ENCODE data around the gene BAHCC1. TPM values are rescaled to one million over a fixed set of nuclear protein-coding genes. Genes with fewer than 3 reads are reported as not detected.

The BAHCC1 gene
- polyA plus RNA-seq = 10 to 100 TPM in 2 of 4 donors, 1 to 10 TPM in 2; 2.2 to 26.9 (median 9.8) TPM
- long read RNA-seq, donor 1 = 0 reads
- long read RNA-seq, donor 2, partial matches to known transcripts = 5 of 6 reads
- long read RNA-seq, donor 2, other reads (novel, unspliced or antisense) = 0 of 6 reads
- long read RNA-seq, donor 3, partial matches to known transcripts = 20 of 25 reads
- long read RNA-seq, donor 3, other reads (novel, unspliced or antisense) = 0 of 25 reads
- long read RNA-seq, donor 4 = 0 reads
- long read RNA-seq, donor 5, partial matches to known transcripts = 0 of 2 reads
- long read RNA-seq, donor 5, other reads (novel, unspliced or antisense) = 0 of 2 reads
- long read RNA-seq, donor 6, partial matches to known transcripts = 12 of 13 reads
- long read RNA-seq, donor 6, other reads (novel, unspliced or antisense) = 0 of 13 reads
- long read RNA-seq, donor 7, partial matches to known transcripts = 0 of 2 reads
- long read RNA-seq, donor 7, other reads (novel, unspliced or antisense) = 0 of 2 reads
- long read RNA-seq, donor 8 = 0 reads
- long read RNA-seq, donor 9 = 0 reads
- long read RNA-seq, donor 10, partial matches to known transcripts = 5,542 of 6,402 reads
- long read RNA-seq, donor 10, other reads (novel, unspliced or antisense) = 856 of 6,402 reads

DNA sequence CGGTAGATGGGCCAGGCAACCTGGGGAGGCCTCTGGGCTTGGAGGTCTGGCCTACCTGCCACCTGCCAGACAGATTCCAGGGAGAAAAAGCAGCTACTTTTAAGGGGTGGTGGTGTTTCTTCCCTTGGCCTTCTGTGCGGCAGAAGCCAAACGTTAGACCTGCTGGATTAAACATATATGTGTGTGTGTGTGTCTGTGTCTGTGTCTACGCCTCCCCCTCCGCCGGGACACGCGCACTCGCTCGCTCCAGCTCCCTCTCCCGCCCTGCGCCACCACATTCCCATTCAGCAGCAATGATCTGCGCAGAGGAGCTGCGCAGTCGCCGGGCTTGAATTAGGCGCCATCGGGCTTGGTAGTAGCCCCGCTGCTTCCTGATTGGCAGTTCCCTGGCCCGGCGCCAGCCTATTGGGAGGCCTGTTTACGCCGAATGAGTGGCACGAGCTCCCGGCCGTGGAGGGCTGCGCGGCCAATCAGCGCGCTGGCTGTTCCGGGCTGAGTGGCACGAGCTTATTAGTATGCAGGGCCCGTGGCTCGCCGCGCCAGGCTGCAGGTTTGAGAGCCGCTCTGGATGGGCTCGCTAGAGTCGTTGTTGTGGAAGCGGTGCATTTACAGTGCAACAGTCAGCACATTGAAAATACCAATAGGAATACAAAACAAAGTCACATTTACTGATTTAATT lies at the start of gene BAHCC1:
Gene BAHCC1 (plus strand): TSS at position 537 of the 679 bp plus-strand sequence. CDS start 4,283 bp downstream, outside the sequence.
- H3K36me3 ChIP-seq (ENCODE audit: control insufficient read depth in 3 of 3, insufficient read depth in 2 of 3, low read depth in 1 of 3, low read length in 3 of 3) = peaks cover 0 to 19% (median 0%) of the 10 kb centered on the region in 3 donors
- 1 to 2% (median 1%) methylated on average over 39 to 40 of the region's 40 CpGs for WGBS, 3 donors
- no peaks in the 10 kb centered on the region for H3K9me3 ChIP-seq (ENCODE audit: control insufficient read depth in 2 of 2, insufficient read depth in 1 of 2, low read depth in 1 of 2, low read length in 1 of 2)
- no peak for FAIRE-seq
- peak within 1 kb of the TSS; percentile 57 to 87 (median 78) for H3K4me3 ChIP-seq (ENCODE audit: low read depth in 1 of 3, low read length in 3 of 3)
- H3K4me1 ChIP-seq (ENCODE audit: control insufficient read depth in 3 of 3, insufficient read depth in 2 of 3, low read depth in 1 of 3, low read length in 2 of 3) = peaks cover 0 to 37% (median 8%) of the 10 kb centered on the region in 3 donors
- H3K27me3 ChIP-seq (ENCODE audit: control insufficient read depth in 3 of 3, insufficient read depth in 3 of 3, low read length in 3 of 3) = peaks cover 0 to 3% (median 0%) of the 10 kb centered on the region in 3 donors
- H3K27ac ChIP-seq (ENCODE audit: low read depth in 1 of 3, low read length in 2 of 3) = peak within 1 kb of the TSS; percentile 80 to 90 (median 88)
- DNase-seq = peak; percentile 100

DNA sequence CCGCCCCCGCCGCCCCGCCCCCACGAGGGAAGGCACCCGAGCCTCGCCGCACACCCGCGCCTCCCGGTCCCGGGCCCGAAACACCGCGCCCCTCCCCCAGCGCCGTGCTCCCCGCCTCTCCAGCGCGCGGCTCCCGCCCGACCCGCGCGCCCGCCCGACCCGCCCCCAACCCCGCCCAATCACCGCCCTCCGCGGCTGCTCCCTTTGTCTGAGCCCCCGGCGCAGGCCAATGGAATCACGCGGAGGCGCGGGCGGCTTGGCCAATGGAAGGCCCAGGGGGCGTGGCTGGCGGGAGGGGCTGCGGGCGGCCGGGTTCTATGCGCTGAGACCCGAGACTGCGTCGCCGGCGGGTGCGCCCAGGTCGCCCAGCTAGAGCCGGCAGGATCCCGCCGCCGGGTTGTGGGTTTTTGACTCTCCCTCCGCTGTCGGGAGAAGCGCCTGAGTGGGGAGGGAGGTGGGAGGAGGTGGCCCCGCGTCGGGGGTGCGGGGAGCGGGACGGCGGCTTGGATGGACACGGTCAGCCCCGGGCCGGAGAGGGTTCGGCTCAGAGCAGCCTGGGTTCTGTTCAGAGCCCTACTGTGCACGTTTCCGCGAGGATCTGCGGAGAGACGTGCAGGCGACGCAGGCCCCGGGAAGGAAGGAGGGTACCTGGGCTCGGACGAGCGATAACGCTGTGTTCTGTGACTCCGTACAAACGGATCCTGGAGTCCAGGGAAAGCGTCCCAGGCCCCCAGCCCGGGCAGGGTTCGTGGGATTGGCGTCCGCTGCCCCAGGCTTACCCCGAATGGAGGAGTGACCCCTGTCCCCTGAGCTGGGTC lies 49.0 kb upstream of the BAHCC1 start:
- no peaks in the 10 kb centered on the region for H3K9me3 ChIP-seq (ENCODE audit: control insufficient read depth in 2 of 2, insufficient read depth in 1 of 2, low read depth in 1 of 2, low read length in 1 of 2)
- H3K4me1 ChIP-seq (ENCODE audit: control insufficient read depth in 3 of 3, insufficient read depth in 2 of 3, low read depth in 1 of 3, low read length in 2 of 3) = peaks cover 0 to 18% (median 3%) of the 10 kb centered on the region in 3 donors
- WGBS, 3 donors = 2 to 4% (median 3%) methylated on average over 68 to 91 of the region's 91 CpGs
- FAIRE-seq = no peak
- H3K4me3 ChIP-seq (ENCODE audit: low read depth in 1 of 3, low read length in 3 of 3) = peak overlapping the region; percentile 68 to 93 (median 69)
- H3K27me3 ChIP-seq (ENCODE audit: control insufficient read depth in 3 of 3, insufficient read depth in 3 of 3, low read length in 3 of 3) = peaks cover 0 to 3% (median 0%) of the 10 kb centered on the region in 3 donors
- peak overlapping the region; percentile 61 to 95 (median 83) for H3K27ac ChIP-seq (ENCODE audit: low read depth in 1 of 3, low read length in 2 of 3)
- DNase-seq = peak; percentile 98 to 99
- peaks cover 0 to 15% (median 0%) of the 10 kb centered on the region in 3 donors for H3K36me3 ChIP-seq (ENCODE audit: control insufficient read depth in 3 of 3, insufficient read depth in 2 of 3, low read depth in 1 of 3, low read length in 3 of 3)

DNA sequence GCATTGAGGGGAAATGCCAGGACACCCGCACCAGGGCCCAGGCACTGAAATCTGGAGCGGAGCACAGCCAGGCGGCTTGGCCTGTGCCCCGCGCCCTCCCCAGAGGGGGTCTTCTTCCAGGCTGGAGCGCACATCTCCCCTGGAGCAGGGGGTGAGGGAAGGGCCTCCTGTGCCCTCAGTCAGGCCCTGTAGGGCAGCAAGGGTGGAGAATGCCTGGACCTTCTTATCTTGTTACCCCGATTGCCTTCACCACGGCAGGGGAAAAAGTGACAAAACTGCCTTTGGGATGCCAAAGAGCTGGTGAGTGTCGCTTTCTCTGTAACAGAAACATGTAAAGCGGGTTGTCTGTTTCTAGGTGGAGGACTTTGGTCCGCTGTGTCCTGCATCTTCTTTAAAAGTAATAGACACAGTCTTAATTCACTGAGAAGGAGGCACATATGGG lies 48.3 kb upstream of the BAHCC1 start:
- H3K36me3 ChIP-seq (ENCODE audit: control insufficient read depth in 3 of 3, insufficient read depth in 2 of 3, low read depth in 1 of 3, low read length in 3 of 3) = peaks cover 0 to 15% (median 0%) of the 10 kb centered on the region in 3 donors
- H3K27me3 ChIP-seq (ENCODE audit: control insufficient read depth in 3 of 3, insufficient read depth in 3 of 3, low read length in 3 of 3) = peaks cover 0 to 3% (median 0%) of the 10 kb centered on the region in 3 donors
- H3K27ac ChIP-seq (ENCODE audit: low read depth in 1 of 3, low read length in 2 of 3) = peak overlapping the region in 1 of 3 donors; percentile 83
- FAIRE-seq (no peak), DNase-seq (peak in 1 of 2 donors; percentile 41)
- WGBS, 3 donors = 45 to 70% (median 59%) methylated on average over 11 of the region's 11 CpGs
- no peaks in the 10 kb centered on the region for H3K9me3 ChIP-seq (ENCODE audit: control insufficient read depth in 2 of 2, insufficient read depth in 1 of 2, low read depth in 1 of 2, low read length in 1 of 2)
- peak overlapping the region in 2 of 3 donors; percentile 48 to 93 for H3K4me3 ChIP-seq (ENCODE audit: low read depth in 1 of 3, low read length in 3 of 3)
- H3K4me1 ChIP-seq (ENCODE audit: control insufficient read depth in 3 of 3, insufficient read depth in 2 of 3, low read depth in 1 of 3, low read length in 2 of 3) = peaks cover 0 to 18% (median 3%) of the 10 kb centered on the region in 3 donors

DNA sequence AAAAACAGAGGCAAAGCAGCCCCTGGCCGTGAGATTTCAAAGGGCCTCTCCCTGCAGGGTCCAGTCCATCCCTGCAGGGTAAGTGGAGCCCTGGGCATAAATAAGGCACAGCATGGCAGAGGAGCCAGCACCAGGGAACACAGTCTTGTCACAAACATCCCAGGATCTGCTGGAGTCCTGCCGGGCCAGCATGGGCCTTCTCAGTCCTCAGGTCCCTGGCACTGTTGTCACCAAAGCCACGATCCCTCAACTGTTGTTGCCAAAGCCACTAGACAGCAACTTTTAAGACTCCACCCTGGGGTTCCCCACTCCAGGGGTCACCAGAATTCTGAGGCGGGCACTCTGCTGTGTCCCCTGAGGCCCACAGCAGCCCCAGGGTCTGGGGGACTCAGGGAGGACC lies 47.8 kb upstream of the BAHCC1 start:
- FAIRE-seq = no peak
- H3K4me1 ChIP-seq (ENCODE audit: control insufficient read depth in 3 of 3, insufficient read depth in 2 of 3, low read depth in 1 of 3, low read length in 2 of 3) = peaks cover 0 to 15% (median 3%) of the 10 kb centered on the region in 3 donors
- WGBS, 3 donors = 74 to 79% (median 78%) methylated on average over 4 of the region's 4 CpGs
- H3K9me3 ChIP-seq (ENCODE audit: control insufficient read depth in 2 of 2, insufficient read depth in 1 of 2, low read depth in 1 of 2, low read length in 1 of 2) = no peaks in the 10 kb centered on the region
- no peak overlapping the region for H3K4me3 ChIP-seq (ENCODE audit: low read depth in 1 of 3, low read length in 3 of 3)
- H3K36me3 ChIP-seq (ENCODE audit: control insufficient read depth in 3 of 3, insufficient read depth in 2 of 3, low read depth in 1 of 3, low read length in 3 of 3) = peaks cover 0 to 15% (median 0%) of the 10 kb centered on the region in 3 donors
- no peak for DNase-seq
- H3K27ac ChIP-seq (ENCODE audit: low read depth in 1 of 3, low read length in 2 of 3) = no peak overlapping the region
- peaks cover 0 to 3% (median 0%) of the 10 kb centered on the region in 3 donors for H3K27me3 ChIP-seq (ENCODE audit: control insufficient read depth in 3 of 3, insufficient read depth in 3 of 3, low read length in 3 of 3)

DNA sequence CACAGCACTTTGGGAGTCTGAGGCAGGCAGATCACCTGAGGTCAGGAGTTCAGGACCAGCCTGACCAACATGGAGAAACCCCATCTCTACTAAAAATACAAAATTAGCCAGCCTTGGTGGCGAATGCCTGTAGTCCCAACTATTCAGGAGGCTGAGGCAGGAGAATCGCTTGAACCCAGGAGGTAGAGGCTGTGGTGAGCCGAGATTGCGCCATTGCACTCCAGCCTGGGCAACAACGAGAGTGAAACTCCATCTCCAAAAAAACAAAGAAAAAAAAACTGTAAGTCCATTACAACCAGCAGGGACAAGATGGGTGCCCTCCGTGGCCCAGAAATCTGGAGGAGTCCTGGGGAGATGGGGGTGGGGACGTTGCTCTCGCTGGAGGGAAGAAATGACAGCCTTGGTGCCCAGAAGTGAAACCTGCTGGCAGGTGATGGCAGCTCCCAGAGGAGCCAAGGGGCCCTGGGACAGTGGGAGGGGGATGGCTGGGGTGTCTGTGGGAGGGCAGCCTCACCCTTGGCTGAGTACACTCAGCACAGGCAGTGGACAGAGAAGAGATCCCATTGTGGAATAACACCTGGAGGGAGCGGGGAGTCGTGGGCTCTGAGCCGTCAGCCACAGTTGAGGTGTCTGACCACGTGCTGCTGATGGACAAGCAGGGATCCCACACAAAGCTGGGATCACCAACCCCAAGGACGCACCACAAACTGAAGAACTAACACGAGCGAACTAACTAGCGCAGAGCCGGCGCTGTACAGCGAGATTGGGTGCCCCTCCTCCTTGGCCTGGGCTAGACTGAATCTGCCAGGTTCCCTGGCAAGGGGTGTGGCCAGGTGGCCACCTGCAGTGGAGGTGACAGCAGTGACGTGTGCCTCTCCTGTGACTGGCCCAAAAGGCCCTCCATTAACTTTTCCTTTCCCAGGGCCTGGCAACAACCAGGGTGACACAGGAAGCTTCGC lies 46.9 kb upstream of the BAHCC1 start:
- peak in 1 of 2 donors; percentile 80 for DNase-seq
- H3K9me3 ChIP-seq (ENCODE audit: control insufficient read depth in 2 of 2, insufficient read depth in 1 of 2, low read depth in 1 of 2, low read length in 1 of 2) = no peaks in the 10 kb centered on the region
- WGBS, 3 donors = 31 to 74% (median 48%) methylated on average over 21 of the region's 21 CpGs
- no peak for FAIRE-seq
- H3K4me1 ChIP-seq (ENCODE audit: control insufficient read depth in 3 of 3, insufficient read depth in 2 of 3, low read depth in 1 of 3, low read length in 2 of 3) = peaks cover 0 to 15% (median 3%) of the 10 kb centered on the region in 3 donors
- H3K4me3 ChIP-seq (ENCODE audit: low read depth in 1 of 3, low read length in 3 of 3) = no peak overlapping the region
- peaks cover 0 to 3% (median 0%) of the 10 kb centered on the region in 3 donors for H3K27me3 ChIP-seq (ENCODE audit: control insufficient read depth in 3 of 3, insufficient read depth in 3 of 3, low read length in 3 of 3)
- H3K36me3 ChIP-seq (ENCODE audit: control insufficient read depth in 3 of 3, insufficient read depth in 2 of 3, low read depth in 1 of 3, low read length in 3 of 3) = peaks cover 0 to 8% (median 0%) of the 10 kb centered on the region in 3 donors
- H3K27ac ChIP-seq (ENCODE audit: low read depth in 1 of 3, low read length in 2 of 3) = no peak overlapping the region

DNA sequence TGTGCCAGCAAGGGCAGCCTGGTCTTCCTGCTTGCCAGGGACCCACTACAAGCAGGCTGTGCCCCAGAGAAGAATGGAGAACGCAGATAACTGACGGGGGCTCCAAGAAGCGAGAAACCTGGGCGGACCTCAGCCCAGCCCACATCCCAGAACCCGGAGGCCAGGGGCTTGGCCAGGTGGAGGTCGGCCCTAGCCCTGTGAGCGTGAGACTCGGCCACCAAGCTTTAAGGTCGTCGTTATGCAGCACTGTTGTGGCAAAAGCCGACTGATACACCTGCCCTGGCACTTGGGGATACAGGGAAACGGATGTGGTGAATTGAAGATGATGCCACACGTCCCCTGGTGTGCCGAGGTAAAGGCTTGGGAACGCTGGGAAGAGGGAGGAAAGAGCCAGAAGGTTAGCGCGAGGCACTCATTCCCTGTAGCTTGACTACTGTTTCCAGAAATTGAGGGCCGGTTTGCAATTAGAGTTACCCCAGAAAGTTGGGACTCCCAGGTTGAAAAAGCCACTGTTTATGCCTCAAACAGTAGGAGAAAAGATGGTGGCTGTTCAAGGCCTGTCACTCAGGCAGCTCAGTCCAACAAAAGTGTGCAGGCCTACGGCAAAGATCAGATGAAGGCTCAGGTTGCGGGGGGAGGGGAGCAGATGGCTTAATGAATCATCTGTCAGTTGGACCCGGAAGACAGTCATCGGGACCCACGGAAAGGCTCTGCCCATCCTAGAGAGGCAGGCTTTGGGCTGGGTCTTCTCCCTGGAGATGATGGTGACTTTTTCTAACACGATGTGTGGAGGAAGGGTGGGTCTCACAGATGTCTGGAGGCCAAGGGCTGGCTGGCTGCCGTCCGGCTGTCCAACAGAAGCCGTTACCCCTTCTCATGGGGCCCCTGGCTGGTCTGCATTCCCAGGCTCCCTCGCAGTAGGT lies 45.6 kb upstream of the BAHCC1 start:
- 83 to 87% (median 87%) methylated on average over 28 of the region's 28 CpGs for WGBS, 3 donors
- DNase-seq (peak in 1 of 2 donors; percentile 51), FAIRE-seq (no peak)
- H3K4me1 ChIP-seq (ENCODE audit: control insufficient read depth in 3 of 3, insufficient read depth in 2 of 3, low read depth in 1 of 3, low read length in 2 of 3) = peaks cover 3 to 21% (median 5%) of the 10 kb centered on the region in 3 donors
- H3K9me3 ChIP-seq (ENCODE audit: control insufficient read depth in 2 of 2, insufficient read depth in 1 of 2, low read depth in 1 of 2, low read length in 1 of 2) = no peaks in the 10 kb centered on the region
- H3K27me3 ChIP-seq (ENCODE audit: control insufficient read depth in 3 of 3, insufficient read depth in 3 of 3, low read length in 3 of 3) = peaks cover 0 to 3% (median 0%) of the 10 kb centered on the region in 3 donors
- no peaks in the 10 kb centered on the region for H3K36me3 ChIP-seq (ENCODE audit: control insufficient read depth in 3 of 3, insufficient read depth in 2 of 3, low read depth in 1 of 3, low read length in 3 of 3)
- H3K4me3 ChIP-seq (ENCODE audit: low read depth in 1 of 3, low read length in 3 of 3) = no peak overlapping the region
- no peak overlapping the region for H3K27ac ChIP-seq (ENCODE audit: low read depth in 1 of 3, low read length in 2 of 3)
